ENCODE measurements around the gene TRIM46.

DNA sequence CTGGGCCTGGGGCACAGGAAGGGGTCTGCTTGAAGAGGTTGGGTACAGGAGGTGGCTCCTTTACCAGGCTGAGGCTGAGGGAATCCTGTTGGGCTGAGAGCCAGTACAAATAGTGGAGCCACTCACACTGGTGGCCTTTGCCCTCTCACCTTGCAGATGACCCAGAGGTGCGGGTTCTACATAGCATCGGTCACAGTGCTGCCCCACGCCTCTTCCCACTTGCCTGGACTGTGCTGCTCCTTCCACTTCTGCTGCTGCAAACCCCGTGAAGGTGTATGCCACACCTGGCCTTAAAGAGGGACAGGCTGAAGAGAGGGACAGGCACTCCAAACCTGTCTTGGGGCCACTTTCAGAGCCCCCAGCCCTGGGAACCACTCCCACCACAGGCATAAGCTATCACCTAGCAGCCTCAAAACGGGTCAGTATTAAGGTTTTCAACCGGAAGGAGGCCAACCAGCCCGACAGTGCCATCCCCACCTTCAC, 39.8 kb upstream of the TRIM46 start:
- TF ChIP-seq EZH2 (IDR thresholded peaks at IDR 0.05; ENCODE audit: insufficient read depth, poor library complexity, severe bottlenecking) (no peak), EZH2phosphoT487 (IDR thresholded peaks at IDR 0.05; ENCODE audit: insufficient read depth, low read depth) (no peak)

Data from GM23248 (cell line).